LHCN-M2 (cell line): ENCODE measurements around the gene MTOR. TPM values are rescaled to one million over a fixed set of nuclear protein-coding genes. Genes with fewer than 3 reads are reported as not detected.
A peak's percentile ranks its signal among the peaks of the same experiment; 100 is the strongest.

Experiments used
- DNase-seq: peaks from one replicate; pipeline ENCODE4 v3.0.0-alpha.2; 2012; ENCODE audit warnings: low read depth
- total RNA-seq: library from RNA; depleted of rRNA; stranded (reverse); fragments of >200 nt; gene quantifications from 2 replicates; pipeline ENCODE4 v1.2.3, GENCODE V29; 2014

Gene MTOR
- total RNA-seq, 1 experiment from 2014 or later = 36.3 TPM

DNA sequence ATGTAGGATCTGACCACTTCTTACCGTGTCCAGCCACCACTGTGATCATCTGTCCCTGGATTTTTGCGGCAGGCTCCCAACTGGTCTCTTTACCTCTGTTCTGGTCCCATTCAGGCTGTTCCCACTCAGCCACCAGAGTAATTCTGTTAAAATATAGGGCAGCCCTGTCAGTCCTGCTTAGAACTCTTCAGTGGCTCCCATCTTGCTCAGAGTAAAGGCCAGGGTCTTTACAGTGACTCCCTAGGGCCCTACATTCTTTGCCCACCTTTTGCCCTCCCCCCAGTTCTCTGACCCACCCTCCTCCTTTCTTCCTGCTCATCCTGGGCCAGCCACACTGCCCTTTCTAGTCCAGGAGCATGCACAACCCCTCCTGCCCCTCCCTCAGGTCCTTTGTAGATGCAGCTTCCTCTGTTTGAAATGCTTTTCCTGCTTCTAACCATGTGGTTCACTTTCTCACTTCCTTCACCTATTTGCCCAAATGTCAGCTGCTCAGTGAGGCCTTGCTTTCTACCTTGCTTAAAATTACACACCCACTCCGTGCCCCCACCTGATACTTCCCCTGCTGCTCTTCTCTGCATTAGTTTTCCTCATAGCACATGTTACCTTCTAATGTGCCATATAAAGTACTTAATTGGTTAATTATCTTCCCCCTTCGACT lies 18.5 kb upstream of the MTOR start:
- DNase-seq = no peak

DNA sequence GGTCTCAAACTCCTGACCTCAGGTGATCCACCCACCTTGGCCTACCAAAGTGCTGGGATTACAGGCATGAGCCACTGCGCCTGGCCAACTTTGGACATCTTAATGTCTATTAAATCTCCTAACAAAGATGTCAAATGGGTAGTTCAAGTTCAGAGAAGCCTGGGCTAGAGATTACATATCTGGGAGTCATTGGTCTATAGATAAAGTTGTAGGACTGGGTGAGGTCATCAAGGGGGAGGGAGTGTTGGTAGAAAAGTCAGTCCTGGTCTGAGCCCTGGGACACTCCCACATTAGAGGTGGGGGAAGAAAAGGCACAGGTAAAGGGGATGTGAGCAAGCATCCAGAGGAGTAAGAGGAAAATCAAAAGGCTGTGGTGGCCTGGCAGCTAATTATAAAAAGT lies 17.3 kb upstream of the MTOR start:
- DNase-seq = no peak

- no peak for DNase-seq
Observed at GRCh38 chr1:11279152-11279551, 16.8 kb upstream of the MTOR start.

GRCh38 chr1:11273595-11274234 lies 11.4 kb upstream of the MTOR start:
- no peak for DNase-seq

- peak; percentile 79 for DNase-seq
Observed at GRCh38 chr1:11272832-11273594, 10.7 kb upstream of the MTOR start, which contains the start of gene UBIAD1. Gene UBIAD1 (plus strand): TSS chr1:11273198. CDS start chr1:11273532, 334 bp downstream.

DNA sequence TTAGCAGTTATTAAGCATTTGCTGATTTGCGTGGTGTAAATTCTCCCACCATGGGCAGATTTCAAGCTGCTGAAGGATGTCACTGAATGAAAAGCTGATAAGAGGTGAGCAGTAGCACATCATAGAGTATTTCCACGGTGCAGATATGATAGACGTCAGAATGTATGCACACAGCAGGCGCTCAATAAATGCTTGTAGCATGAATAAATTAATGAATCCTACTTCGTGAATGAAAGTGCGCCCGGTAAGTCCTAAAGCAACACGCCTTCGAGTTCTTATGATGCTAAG lies 10.1 kb upstream of the MTOR start:
- DNase-seq = no peak

DNA sequence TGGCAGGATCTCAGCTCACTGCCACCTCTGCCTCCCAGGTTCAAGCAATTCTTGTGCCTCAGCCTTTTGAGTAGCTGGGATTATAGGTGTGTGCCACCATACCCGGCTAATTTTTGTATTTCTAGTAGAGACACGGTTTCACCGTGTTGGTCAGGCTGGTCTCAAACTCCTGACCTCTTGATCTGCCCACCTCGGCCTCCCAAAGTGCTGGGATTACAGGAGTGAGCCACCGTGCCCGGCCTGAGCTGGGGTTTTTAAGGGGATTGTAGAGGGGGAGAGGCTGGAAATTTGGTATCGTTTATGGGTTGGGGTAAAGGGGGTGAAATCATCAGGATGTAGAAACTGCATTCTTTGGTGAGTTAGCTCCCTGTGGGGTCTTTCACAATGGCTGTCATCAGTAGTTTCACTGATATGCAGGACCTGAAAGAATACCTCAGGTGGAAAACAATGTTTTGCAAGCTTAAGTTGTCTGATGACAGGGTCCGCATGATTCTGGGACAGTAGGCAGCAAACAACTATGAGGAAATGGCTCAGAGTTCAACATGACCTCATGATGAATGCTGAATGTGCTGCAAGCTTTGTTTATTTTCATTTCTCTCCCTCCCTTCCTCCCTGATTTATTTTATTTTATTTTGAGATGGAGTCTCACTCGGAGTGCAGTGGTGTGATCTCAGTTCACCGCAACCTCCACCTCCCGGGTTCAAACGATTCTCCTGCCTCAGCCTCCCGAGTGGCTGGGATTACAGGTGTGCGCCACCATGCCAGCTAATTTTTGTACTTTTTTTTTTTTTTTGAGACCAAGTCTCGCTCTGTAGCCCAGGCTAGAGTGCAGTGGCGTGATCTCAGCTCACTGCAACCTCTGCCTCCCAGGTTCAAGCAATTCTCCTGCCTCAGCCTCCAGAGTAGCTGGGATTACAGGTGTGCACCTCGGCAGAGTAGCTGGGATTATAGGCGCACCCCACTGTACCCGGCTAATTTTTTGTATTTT lies 5.3 kb upstream of the MTOR start:
- peak; percentile 39 for DNase-seq

DNA sequence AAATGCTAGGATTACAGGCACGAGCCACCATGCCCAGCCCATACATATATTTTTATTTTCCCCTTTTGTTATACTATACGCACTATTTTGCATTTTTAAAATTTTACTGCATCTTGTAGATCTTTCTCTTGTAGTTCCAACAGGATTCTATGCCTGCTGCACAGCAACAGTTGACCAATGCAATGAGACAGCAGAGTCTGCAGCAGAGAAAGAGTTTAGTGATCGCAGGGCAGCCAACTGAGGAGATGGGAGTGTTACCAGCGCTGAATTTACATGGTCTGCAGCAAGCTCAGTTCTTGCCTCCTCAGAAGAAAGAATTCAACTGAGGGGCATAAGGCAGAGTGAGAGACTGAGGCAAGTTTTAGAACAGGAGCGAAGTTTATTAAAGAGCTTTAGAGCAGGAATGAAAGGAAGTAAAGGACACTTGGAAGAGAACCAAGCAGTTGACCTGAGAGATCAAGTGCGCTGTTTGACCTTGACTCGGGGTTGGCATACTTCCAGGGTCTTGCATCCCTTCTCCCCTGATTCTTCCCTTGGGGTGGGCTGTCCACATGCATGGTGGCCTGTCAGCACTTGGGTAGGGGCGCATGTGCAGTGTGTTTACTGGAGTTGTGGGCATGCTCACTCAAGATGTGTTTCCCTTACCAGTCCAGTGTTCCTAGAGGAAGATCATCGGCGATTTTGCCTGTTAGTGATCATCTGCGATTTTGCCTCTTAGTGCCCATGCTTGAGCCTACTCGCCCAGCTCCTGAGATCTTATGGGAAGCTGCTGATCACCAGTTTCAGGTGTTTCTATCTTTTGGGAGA lies 4.1 kb upstream of the MTOR start:
- DNase-seq = no peak

DNA sequence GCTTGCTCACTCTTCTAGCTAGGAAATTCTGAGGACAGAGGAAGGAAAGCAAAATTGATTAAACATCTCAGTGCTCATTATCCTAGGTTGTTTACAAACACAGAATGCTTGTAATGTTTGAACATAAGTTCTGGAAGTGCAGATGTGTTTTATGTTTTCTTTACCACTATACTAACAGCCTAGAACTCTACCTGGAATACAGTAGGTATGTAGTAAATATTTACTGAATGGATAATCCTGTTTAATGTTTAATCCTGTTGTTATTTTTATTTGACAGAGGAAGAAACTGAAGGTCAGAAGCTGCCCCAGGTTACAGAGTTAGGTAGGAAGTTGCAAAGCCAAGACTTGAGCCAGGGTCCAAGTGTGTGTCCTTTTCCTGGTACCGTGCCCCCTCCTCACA lies 6.1 kb downstream of the MTOR start:
- DNase-seq = no peak

DNA sequence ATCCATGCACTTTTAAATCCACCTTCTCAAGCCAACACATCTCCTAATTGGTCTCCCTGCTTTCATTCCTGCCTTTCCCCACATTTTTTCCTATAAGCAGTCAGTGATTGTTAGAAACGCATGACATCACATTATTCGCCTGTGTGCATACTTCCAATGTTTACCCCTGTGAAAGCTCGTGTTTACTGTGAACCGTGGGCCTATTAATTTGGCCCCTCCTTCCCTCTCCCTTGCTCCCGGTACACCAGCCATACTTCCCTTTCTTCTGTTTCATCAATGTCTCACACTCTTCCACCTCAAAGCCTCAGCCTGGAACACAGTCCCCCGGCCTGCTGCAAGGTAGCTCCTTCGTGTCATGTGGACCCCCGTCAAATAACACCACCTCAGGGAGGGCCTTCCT lies 9.1 kb downstream of the MTOR start:
- DNase-seq = no peak

GRCh38 chr1:11252538-11252937 lies 9.8 kb downstream of the MTOR start:
- DNase-seq = no peak

DNA sequence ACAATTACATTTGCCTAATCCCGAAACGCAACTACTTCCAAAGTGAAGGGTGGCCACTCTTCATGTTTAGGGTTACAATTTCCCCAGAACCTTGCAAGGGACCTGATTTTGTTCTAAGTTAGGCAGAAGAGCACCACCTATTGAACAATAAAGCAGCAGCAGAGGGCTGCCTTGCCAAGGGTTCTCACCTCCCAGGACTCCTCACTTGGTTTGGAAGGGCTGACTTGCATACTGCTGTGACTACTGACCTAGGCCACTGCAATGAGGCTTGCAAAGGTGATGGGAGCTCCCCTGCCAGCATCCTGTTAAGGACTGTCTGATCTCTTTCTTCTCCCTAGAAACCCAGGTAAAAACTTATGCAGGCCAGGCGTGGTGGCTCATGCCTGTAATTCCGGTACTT lies 14.2 kb downstream of the MTOR start:
- DNase-seq = no peak

GRCh38 chr1:11245904-11246719 lies 16.2 kb downstream of the MTOR start:
- no peak for DNase-seq

DNA sequence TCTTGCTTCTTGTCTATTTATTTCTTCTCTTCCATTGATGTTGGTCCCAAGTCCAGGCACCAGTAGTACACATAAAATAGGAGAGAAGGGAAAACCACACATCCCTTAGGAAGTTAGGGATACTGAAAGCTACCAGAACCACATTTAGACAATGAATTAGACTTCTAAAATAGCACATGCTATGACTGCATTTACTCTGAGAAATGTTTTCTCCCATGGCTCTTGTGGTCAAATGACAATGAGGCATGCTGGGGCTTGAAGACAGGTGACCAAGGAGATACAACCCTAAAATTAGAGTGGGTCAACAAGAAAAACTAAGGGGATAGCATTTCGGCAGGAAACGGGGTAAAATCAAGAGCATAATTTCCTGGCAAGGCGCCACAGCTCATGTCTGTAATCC lies 17.1 kb downstream of the MTOR start:
- no peak for DNase-seq

GRCh38 chr1:11238311-11238710 lies 24.0 kb downstream of the MTOR start:
- peak; percentile 30 for DNase-seq

DNA sequence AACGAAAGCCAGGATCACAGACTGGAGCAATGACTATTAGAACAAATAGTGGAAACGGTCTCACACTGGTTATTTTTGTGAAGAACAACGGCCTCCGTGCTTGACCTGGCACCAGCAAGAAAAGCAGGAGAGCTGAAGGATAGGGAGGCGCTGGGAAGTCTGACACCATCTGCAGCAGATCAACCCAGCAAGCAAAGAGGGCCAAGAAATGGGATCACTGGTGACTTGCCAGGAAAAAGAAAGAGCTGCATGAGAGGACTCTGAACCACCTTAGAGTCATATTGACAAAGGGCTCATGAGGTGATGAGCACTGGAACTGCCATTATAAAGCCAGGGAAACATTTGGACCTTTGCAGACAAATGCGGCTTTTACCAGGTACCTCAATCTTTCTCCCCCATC lies 25.0 kb downstream of the MTOR start:
- DNase-seq = no peak

- no peak for DNase-seq
Observed at GRCh38 chr1:11233208-11233607, 29.1 kb downstream of the MTOR start.

DNA sequence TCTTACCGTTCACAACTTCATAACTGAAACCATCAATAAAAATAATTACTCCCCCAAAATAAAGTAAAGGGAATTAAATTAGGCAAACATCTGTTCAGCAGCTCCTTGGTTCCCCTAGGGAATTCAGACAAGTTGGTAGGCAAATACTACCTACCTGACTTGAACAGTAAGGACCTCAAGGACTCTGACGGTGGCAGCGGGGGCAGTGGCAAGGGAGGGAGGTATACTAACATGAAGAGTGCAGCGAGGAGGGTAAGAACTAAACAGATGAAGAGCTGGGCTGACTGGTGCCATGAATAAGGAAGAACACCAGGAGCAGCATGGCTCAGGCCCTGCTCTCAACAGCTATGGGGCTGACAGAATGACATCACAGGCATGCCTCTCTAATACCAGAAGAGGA lies 33.1 kb downstream of the MTOR start:
- DNase-seq = no peak

DNA sequence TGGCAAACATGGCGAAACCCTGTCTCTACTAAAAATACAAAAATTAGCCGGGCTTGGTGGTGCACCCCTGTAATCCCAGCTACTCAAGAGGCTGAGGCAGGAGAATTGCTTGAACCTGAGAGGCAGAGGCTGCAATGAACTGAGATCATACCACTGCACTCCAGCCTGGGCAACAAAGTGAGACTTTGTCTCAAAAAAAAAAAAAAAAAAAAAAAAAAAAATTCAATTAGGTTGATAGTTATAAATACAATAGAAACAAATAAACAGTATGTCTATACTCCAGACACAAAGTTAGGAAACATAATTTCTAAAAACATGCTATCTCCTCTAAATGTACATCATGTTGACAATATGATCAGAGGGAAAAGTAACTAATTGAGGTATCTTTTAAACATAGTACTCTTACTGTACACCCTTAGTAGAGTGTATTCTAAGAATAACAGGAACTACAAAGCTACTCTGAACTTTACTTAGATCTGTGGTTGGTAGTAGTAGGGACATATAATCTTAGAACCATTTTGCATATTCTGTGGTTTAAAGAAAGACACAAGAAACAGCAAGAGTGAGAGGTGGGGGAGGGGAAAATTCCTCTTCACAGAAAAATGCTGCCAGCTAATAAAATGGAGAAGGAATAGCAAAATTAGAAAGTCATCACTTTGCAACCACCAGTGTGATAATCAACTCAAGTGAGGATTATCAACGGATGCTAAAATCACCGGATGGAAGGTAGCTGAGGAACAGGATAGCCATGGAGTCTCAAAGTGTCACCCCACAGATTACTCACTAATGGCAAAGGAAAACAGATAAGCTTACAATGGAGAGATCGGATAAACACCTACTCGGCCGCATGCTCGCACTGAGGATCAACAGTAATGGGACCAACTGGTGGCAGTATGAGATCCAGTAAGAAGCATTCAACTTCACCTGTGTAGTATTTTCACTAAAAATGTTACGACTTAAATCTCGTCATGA lies 35.0 kb downstream of the MTOR start:
- peak; percentile 23 for DNase-seq
